Mammary epithelial cell (primary cell): ENCODE results near the gene SRD5A1.

Source experiments
- CTCF ChIP-seq, 2 donors: IDR thresholded peaks in 1 of 2; conservative IDR thresholded peaks in 1 of 2; 2 replicates each; pipeline ENCODE4 v1.5.1; 2011 to 2012; ENCODE audit warnings: inconsistent platforms in 2 of 2, low read length in 2 of 2, mild to moderate bottlenecking in 2 of 2, control low read depth in 1 of 2, low read depth in 1 of 2; ENCODE audit not compliant: insufficient read depth in 1 of 2; ENCODE audit errors: extremely low read depth in 1 of 2
- EZH2 ChIP-seq: IDR thresholded peaks from 2 replicates; pipeline ENCODE4 v1.6.1; 2012; ENCODE audit warnings: low read length, inconsistent platforms, borderline replicate concordance

DNA sequence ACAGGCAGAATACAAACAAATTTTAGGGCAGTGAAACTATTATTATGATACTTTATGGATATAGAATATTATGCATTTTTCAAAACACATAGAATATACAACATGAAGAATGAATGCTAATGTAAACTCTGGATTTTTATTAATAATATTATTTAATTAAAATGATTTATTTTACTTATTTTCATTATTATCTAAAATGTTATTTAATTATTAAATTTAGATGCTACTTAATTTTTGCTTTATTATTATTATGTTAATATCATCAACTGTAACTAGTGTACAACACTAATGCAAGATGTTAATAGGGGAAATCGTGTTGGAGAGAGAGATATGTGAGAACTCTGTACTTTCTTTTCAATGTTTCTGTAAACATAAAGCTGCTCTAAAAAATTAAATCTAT, 40.7 kb downstream of the SRD5A1 start:
- TF ChIP-seq CTCF (conservative IDR thresholded peaks at IDR 0.05 in 1 of 2, IDR thresholded peaks at IDR 0.05 in 1 of 2; ENCODE audit: extremely low read depth in 1 of 2, insufficient read depth in 1 of 2, low read depth in 1 of 2, low read length in 2 of 2) (no peak), EZH2 (no peak)
